Measurements from ENCODE around the gene RNF214. TPM values are rescaled to one million over a fixed set of nuclear protein-coding genes. Genes with fewer than 3 reads are reported as not detected.

The RNF214 gene
- total RNA-seq, 2 donors from 2014 or later: 46.4 to 51.1 TPM

DNA sequence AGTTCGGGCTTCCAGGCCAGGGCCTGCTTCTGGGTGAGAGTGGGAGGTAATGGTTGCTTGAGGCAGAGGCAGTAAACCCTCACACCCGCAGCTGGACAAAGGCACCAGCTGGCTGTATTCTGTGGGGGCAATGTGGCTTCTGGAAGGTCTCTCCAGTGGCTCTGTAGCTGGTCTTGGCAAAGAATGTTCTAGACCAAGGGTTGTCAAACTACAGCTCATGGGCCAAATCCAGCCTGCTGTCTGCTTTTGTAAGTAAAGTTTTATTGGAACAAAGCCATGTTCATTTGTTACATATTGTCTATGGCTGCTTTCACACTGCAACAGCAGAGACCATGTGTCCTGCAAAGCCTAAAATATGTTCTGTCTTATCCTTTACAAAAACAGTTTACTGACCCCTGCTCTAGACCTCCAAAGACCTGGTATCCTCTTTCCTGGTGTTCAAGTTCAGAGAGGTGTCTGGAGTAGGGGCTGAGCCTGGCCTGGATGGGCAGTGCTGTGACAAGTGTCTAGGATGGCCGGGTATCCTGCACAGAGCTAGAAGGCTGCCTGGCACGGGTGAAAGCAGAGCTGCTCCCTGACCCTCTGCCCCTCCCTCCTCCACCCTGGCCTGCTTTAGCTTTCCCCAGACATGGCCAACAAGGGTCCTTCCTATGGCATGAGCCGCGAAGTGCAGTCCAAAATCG is 29.9 kb upstream of the RNF214 start:
- H3K4me1 Mint-ChIP-seq: peaks cover 40% of the 10 kb centered on the region
- H3K27me3 Mint-ChIP-seq (ENCODE audit: insufficient read depth): no peaks in the 10 kb centered on the region
- H3K27ac Mint-ChIP-seq: no peak overlapping the region

DNA sequence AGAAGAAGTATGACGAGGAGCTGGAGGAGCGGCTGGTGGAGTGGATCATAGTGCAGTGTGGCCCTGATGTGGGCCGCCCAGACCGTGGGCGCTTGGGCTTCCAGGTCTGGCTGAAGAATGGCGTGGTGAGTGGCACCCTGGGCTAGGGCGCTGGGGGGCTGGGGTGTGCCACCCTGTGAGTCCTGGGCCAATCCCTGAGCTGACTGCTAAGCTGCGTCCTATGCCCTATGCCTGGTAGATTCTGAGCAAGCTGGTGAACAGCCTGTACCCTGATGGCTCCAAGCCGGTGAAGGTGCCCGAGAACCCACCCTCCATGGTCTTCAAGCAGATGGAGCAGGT is 29.4 kb upstream of the RNF214 start:
- TF ChIP-seq, protein P1, sequence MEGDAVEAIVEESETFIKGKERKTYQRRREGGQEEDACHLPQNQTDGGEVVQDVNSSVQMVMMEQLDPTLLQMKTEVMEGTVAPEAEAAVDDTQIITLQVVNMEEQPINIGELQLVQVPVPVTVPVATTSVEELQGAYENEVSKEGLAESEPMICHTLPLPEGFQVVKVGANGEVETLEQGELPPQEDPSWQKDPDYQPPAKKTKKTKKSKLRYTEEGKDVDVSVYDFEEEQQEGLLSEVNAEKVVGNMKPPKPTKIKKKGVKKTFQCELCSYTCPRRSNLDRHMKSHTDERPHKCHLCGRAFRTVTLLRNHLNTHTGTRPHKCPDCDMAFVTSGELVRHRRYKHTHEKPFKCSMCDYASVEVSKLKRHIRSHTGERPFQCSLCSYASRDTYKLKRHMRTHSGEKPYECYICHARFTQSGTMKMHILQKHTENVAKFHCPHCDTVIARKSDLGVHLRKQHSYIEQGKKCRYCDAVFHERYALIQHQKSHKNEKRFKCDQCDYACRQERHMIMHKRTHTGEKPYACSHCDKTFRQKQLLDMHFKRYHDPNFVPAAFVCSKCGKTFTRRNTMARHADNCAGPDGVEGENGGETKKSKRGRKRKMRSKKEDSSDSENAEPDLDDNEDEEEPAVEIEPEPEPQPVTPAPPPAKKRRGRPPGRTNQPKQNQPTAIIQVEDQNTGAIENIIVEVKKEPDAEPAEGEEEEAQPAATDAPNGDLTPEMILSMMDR (conservative IDR thresholded peaks at IDR 0.05): no peak
- Mint-ChIP-seq H3K4me3 (no peak overlapping the region), H3K9me3 (no peaks in the 10 kb centered on the region), H3K27ac (no peak overlapping the region), H3K27me3 (ENCODE audit: insufficient read depth) (no peaks in the 10 kb centered on the region), H3K36me3 (ENCODE audit: low read depth) (peaks cover 29% of the 10 kb centered on the region), H3K4me1 (peaks cover 36% of the 10 kb centered on the region)
- Histone ChIP-seq H3K27me3 (ENCODE audit: control insufficient read depth, insufficient read depth, low read length, poor library complexity, severe bottlenecking) (no peaks in the 10 kb centered on the region), H3K27ac (ENCODE audit: low read depth, low read length) (no peak overlapping the region), H3K4me1 (ENCODE audit: control insufficient read depth, insufficient read depth, low read length) (peaks cover 13% of the 10 kb centered on the region), H3K9me3 (ENCODE audit: control insufficient read depth, low read length) (no peaks in the 10 kb centered on the region), H3K4me3 (ENCODE audit: low read length) (peak overlapping the region; percentile 88), H3K36me3 (ENCODE audit: control insufficient read depth, insufficient read depth, low read length) (peaks cover 44% of the 10 kb centered on the region), H3K9ac (ENCODE audit: extremely low read depth, low read length, poor library complexity, severe bottlenecking) (peak overlapping the region; percentile 86)
- 94 to 100% methylated on average over 3 to 10 of the region's 10 CpGs for WGBS, 2 experiments (ENCODE audit: insufficient coverage in 1 of 2, insufficient read length in 1 of 2)
- DNase-seq: no peak

More for the DNA sequence above, 29.9 kb upstream of the RNF214 start:
- no peaks in the 10 kb centered on the region for H3K27me3 ChIP-seq (ENCODE audit: control insufficient read depth, insufficient read depth, low read length, poor library complexity, severe bottlenecking)
- H3K4me1 ChIP-seq (ENCODE audit: control insufficient read depth, insufficient read depth, low read length): peaks cover 13% of the 10 kb centered on the region
- Mint-ChIP-seq H3K9me3 (no peaks in the 10 kb centered on the region), H3K36me3 (ENCODE audit: low read depth) (peaks cover 30% of the 10 kb centered on the region), H3K4me3 (no peak overlapping the region)
- no peak for DNase-seq
- peak overlapping the region; percentile 88 for H3K4me3 ChIP-seq (ENCODE audit: low read length)
- no peaks in the 10 kb centered on the region for H3K9me3 ChIP-seq (ENCODE audit: control insufficient read depth, low read length)
- no peak overlapping the region for H3K27ac ChIP-seq (ENCODE audit: low read depth, low read length)
- H3K36me3 ChIP-seq (ENCODE audit: control insufficient read depth, insufficient read depth, low read length): peaks cover 44% of the 10 kb centered on the region
- TF ChIP-seq, protein P1 (conservative IDR thresholded peaks at IDR 0.05): no peak
- WGBS, 2 experiments (ENCODE audit: insufficient coverage in 1 of 2, insufficient read length in 1 of 2): 75 to 93% methylated on average over 2 to 7 of the region's 7 CpGs
- peak overlapping the region; percentile 86 for H3K9ac ChIP-seq (ENCODE audit: extremely low read depth, low read length, poor library complexity, severe bottlenecking)

DNA sequence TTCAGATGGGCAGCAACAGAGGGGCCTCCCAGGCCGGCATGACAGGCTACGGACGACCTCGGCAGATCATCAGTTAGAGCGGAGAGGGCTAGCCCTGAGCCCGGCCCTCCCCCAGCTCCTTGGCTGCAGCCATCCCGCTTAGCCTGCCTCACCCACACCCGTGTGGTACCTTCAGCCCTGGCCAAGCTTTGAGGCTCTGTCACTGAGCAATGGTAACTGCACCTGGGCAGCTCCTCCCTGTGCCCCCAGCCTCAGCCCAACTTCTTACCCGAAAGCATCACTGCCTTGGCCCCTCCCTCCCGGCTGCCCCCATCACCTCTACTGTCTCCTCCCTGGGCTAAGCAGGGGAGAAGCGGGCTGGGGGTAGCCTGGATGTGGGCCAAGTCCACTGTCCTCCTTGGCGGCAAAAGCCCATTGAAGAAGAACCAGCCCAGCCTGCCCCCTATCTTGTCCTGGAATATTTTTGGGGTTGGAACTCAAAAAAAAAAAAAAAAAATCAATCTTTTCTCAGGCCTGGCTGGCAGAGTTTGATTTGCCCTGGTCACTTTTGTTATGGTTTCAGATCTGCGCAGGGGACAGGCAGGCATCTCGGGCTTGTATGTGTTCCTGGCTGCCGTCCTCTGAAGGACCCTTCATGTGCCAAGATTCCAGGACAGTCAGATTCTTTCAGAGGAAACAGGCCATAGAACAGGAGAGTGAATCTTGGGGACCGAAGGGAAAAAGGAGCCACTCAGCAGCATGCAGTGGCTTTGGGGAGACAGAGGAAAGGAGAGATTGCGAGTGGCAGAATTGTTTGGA is 28.0 kb upstream of the RNF214 start:
- no peaks in the 10 kb centered on the region for H3K9me3 ChIP-seq (ENCODE audit: control insufficient read depth, low read length)
- Mint-ChIP-seq H3K36me3 (ENCODE audit: low read depth) (peaks cover 29% of the 10 kb centered on the region), H3K27ac (peak overlapping the region; percentile 16), H3K4me3 (no peak overlapping the region), H3K9me3 (no peaks in the 10 kb centered on the region), H3K4me1 (peaks cover 26% of the 10 kb centered on the region), H3K27me3 (ENCODE audit: insufficient read depth) (no peaks in the 10 kb centered on the region)
- TF ChIP-seq, protein P1 (conservative IDR thresholded peaks at IDR 0.05): no peak
- H3K36me3 ChIP-seq (ENCODE audit: control insufficient read depth, insufficient read depth, low read length): peaks cover 44% of the 10 kb centered on the region
- peaks cover 3% of the 10 kb centered on the region for H3K4me1 ChIP-seq (ENCODE audit: control insufficient read depth, insufficient read depth, low read length)
- DNase-seq: peak; percentile 53
- H3K9ac ChIP-seq (ENCODE audit: extremely low read depth, low read length, poor library complexity, severe bottlenecking): no peak overlapping the region
- H3K27ac ChIP-seq (ENCODE audit: low read depth, low read length): no peak overlapping the region
- no peaks in the 10 kb centered on the region for H3K27me3 ChIP-seq (ENCODE audit: control insufficient read depth, insufficient read depth, low read length, poor library complexity, severe bottlenecking)
- WGBS, 2 experiments (ENCODE audit: insufficient coverage in 1 of 2, insufficient read length in 1 of 2): 89 to 93% methylated on average over 10 to 17 of the region's 17 CpGs
- no peak overlapping the region for H3K4me3 ChIP-seq (ENCODE audit: low read length)
